DMS79 treated with DMSO at 0.1 percent for 48 hours (cell line): ENCODE results near the gene FXYD3.

Experiments used
- DNase-seq: peaks from one replicate; lab custom pipeline; 2025; lab: John Stamatoyannopoulos, UW

Gene FXYD3

DNA sequence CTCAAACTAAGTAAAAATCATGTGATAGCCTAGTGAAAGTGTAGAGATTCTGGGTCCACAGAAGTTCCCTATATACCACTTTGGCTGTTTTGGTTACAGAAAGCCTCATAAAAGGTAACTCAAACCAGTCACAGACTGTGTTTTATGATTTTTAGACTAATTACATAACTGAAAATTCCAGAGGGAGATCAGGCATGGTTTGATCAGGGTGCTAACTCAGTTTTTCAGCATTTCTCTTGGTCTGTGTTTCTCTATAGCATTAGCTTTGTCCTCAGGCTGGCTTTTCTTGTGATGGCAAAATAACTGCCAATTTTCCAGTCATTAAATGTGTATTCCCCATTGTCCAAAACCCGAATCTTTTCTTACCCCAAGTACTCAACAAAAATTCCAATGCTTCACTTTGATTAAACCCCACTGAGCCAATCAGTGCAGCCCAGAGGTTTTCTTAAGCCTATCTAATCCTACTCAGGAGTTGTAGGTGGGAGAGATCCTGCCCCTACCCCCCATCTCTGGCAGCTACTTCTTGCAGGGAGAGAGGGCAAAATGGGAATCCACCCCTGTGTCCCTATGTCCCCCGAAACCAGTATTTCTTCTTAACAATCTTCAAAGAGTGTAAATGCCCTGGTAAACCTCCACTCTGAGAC lies 8.6 kb upstream of the FXYD3 start:
- no peak for DNase-seq

DNA sequence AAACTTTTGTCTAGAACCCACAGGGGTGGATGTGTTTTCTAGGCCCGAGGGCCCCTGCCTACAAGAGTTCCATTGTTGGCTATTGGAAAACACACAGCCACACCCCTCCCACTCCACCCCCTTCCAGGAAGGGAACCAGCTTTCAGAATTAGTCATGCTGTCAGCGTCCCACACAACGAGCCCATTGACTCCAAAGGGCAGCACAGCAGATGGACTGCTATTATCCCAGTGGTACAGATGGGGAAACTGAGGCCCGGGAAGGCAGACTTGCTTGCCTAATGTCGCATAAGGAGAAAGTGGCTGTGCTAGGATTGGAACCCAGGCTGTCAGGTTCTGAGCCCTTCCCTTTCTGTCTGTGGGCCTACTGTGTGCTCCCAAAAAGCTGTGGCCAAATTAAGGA lies 8.1 kb upstream of the FXYD3 start:
- no peak for DNase-seq

- DNase-seq: no peak
These were observed 6.9 kb upstream of the FXYD3 start for GRCh38 chr19:35108730-35109129.

- no peak for DNase-seq
These were observed 6.1 kb upstream of the FXYD3 start for GRCh38 chr19:35109395-35110112.

DNA sequence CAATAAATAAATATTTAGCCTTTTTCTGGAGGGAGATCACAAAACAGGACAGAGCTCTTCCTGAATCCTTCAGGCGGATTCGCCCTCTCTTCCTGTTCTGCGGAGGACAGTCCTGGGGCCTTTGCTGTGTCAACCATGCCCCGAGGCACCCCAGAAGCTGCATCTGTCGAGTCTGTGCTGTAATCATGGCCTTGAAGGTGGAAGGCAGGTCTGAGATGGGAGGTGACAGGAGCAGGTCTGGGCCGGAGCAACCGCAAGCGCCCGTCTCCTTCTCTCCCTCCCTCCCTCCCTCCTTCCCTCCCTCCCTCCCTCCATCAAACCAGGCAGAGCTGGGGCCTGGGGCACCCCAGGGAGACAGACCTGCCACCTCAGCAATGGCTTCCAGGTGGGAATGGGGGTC lies 4.6 kb upstream of the FXYD3 start:
- DNase-seq: no peak

DNA sequence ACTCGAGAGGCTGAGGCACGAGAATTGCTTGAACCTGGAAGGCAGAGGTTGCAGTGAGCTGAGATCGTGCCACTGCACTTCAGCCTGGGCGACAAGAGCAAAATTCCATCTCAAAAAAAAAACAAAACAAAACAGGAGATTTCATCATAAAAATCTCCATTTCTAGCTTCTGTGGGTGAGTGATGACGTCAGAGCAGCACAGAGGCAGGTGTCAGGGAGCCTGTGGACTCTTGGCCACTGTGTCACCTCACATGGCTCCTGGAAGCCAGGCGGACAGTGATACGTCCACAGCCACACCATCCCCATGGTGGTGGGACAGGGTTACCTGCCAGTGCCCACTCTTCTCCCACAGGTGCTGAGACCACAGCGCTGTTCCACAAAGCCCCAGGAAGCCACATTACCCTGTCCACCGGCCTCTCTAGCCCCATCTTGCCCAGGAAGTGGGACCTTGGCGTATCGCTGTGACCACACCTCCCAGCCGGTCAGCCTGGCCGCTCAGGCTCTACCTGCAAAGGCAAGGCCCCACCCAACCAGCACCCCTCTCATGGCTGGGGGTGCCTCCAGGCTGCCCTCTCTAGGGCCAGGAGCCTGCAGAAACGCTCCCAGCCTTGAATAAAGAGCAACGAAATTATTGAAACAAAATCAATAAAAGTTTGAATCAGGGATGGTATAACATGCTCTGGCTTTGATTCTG lies 2.5 kb upstream of the FXYD3 start:
- DNase-seq: no peak

DNA sequence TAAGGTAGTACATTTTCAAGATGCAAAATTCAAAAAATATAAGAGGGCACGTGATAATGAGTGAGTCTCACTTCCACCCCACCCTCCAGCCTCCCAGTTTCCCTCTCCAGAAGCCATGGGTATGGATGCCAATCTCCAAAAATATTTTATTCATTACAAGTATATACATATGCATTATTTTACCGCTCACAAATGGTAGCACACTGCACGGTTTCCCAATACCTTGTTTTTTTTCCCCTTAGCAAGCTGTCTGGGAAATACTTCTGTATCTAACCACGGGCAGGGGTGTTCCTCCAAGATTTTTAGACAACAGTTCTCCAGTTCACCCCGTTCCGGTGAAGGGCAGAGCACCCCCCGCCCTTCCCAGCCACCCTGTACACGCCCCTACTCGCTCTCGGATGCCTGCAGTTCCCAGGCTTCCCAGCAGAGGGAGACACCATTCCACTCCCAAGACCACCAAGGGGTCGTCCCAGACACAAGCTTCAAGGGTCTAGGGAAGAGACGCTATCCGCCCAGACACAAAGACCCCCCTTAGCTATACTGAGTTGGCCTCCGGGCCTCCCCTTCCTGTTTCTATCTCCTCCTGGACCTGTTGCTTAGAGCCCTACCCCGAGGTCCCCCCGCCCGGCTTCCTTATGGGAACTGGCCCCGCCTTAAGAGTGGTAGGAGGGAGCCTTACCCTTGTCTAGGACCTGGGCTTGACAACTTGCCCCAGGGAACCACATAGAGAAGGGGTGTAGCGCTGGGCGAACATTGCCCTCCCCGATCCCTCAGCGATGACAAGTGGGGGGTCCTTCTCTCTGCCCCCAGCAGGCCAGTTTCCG lies 1.1 kb upstream of the FXYD3 start:
- DNase-seq: no peak

DNA sequence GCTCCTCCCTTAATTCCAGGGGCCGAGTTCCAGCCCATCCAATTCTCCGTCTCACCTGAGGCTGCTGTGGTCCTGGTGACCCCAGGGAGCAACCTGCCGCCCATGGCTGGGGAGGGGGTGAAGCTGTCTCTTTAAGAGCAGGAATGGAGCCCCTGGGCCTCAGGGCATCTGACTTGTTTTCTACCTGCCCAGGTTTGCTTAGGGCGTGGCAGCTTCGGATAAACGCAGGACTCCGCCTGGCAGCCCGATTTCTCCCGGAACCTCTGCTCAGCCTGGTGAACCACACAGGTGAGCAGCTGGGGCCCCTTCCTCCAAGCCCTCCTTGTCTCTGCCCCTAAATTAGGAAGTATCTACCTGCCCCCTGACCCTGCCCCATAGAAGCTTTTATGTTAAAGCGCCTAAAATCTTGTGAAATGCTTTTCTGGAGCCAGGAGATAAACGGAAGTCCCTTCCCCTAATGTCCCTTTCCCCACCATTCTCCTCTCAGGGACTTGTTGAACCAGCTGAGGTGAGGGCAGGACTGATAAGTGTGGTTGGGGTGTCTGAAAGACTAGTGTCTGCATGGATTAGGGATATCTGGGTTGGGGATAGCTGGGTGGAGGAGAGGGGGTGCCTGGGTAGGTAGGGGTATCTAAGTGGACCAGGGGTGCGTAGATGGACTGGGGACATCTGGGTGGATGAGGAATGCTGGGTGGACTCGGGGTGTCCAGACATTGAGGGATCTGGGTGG lies 614 bp downstream of the FXYD3 start:
- no peak for DNase-seq

- no peak for DNase-seq
These were observed 1.5 kb downstream of the FXYD3 start for GRCh38 chr19:35117116-35117515.

GRCh38 chr19:35117799-35118198 lies 2.2 kb downstream of the FXYD3 start:
- no peak for DNase-seq

DNA sequence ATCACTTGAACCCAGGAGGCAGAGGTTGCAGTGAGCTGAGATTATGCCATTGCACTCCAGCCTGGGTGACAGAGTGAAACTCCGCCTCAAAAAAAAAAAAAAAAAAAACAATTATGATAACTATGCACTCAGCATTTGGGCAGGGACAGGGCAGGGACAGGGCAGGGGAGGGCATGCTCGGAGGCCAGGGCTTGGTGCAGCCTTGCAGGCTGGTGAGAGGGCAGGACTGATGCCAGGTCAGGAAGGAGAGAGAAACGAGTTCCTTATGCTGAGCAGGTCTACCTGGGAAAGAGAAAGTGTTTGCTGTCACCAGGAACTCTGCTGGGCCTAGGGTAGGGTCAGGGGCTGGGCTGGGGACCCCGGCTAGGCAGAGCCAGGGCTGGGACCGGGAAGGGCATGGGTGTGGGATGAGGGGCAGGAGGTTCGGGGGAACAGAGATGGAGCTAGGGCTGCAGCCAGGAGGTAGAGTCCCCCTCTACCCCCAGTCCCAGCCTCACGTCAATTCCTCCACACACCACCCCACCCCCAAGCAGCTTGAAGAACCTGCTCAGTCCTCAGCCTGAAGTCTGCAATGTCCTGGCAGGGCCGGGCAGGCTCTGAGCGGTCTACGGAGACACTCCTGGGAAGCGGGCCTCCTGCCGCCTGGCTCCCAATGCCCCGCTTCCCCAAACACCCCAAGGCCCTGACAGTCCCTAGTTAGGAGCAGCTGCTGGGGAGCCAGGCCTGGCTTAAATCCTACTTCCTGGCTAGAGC lies 2.8 kb downstream of the FXYD3 start:
- no peak for DNase-seq

DNA sequence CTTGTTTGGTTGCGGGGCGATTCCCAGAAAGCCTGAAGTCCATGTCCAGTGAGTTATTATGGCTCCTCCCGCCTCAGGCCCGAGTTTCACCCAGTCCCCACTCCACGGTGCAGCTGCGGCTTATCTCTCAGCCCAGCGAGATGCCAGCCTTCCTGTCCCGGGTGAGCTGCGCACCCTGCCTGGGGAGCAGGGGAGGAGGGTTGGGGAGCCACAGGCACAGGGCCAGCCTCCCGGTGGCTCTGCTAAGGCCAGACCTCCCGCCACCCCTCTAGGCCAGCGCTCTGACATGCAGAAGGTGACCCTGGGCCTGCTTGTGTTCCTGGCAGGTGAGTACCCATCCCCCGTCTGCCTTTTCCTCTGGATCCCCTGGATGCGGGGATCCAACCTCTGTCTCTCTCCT lies 3.5 kb downstream of the FXYD3 start:
- DNase-seq: no peak

- DNase-seq: no peak
These were observed 4.0 kb downstream of the FXYD3 start for GRCh38 chr19:35119578-35120155.

GRCh38 chr19:35120492-35120891 lies 4.9 kb downstream of the FXYD3 start:
- no peak for DNase-seq

DNA sequence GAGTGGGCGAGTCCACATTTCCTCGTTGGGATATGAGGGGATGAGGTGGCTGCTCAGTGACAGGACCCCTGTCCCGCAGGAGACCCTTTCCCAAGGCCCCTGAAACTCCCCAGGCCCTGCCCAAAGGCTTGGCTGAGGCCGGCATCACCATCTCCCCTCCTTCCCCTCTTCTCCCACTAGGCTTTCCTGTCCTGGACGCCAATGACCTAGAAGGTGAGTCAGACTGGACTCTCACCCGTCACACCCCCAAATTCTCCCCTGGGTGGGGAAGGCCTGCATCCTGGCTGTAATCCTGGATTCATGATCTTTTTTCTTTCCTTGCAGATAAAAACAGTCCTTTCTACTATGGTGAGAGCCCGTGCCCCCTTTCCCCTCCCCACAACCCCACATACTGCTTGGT lies 5.3 kb downstream of the FXYD3 start:
- no peak for DNase-seq

DNA sequence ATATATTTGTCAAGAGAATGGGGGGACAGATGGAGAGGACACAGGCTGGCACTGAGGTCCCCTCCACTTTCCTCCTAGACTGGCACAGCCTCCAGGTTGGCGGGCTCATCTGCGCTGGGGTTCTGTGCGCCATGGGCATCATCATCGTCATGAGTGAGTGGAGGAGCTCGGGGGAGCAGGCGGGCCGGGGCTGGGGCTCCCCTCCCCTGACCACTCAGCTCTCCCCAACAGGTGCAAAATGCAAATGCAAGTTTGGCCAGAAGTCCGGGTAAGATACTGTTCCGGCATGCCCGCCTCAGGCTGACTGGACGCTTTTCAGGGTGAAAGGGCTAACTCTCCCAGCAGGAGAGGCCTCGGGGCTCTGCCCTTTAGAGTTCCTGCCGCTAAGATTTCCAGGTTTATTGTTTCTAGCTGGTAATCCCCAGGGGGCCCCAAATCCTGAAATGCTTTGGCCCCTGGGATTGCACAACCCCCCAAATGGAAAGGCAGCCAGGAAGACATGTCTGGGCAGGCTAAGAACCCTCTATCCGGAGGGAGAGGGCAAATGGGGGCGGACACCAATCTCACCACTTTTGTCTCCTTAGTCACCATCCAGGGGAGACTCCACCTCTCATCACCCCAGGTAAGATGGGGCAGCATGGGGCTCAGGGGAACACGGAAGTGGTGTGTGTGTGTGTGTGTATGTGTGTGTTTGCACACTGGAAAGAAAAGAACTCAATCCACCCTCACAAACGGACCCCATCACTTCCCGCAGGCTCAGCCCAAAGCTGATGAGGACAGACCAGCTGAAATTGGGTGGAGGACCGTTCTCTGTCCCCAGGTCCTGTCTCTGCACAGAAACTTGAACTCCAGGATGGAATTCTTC lies 7.3 kb downstream of the FXYD3 start:
- DNase-seq: no peak

- DNase-seq: no peak
These were observed 8.0 kb downstream of the FXYD3 start for GRCh38 chr19:35123573-35123972.

DNA sequence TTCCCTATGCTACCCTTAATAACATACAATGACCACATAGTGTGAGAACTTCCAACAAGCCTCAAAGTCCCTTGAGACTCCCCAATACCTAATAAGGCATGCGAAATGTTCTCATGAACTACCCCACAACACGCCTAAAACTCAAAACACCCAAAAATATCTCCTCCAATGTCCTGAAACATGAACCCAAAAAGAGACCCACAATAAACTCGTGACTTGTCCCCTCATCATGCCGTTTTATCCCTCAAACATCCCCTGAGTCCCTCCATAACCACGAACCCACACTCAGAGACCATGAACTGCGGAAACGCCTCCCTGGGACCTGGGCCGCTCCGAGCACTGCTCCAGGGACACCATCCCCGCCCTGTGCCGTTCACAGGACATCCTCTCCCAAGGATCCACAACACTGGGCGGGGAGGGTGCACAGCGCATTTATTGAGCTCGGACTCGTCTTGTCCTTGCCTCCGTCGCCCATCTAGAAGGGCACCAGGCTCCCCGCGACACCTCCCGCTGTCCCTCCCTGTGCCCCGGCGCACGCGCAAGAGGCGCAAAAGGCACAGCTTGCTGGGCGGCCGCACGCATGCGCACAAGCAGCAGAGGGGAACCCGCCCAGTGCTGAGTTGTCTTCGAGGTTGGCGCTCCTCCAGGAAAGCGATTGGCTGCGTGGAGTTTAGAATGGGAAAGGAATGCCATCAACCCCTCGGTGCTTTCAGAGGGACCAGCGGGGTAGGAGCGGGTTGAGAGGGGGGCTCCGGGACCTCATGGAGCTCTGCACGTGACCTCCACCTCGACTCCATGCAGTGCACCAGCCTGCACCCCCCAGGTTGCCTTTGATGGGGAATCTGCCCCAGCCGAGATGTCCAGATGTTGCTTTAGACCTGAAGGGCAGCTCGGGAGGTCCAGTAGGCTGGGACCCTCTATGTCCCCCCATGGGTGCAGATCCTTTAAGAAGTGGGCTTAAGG lies 8.8 kb downstream of the FXYD3 start:
- peak; percentile 86 for DNase-seq
